Suprapubic skin (tissue), 4 donors: ENCODE results near the gene MRPL39. TPM values are rescaled to one million over a fixed set of nuclear protein-coding genes. Genes with fewer than 3 reads are reported as not detected.
A peak's percentile ranks its signal among the peaks of the same experiment; 100 is the strongest.

ENCODE experiments used
- DNase-seq, 2 donors: peaks; one replicate each; pipeline ENCODE4 v3.0.0-alpha.2; 2019; ENCODE audit warnings: low spot score in 2 of 2
- H3K27ac ChIP-seq: fragments of 200-600 bp; sonication (generic); one replicate; pipeline ENCODE4 v1.5.1; 2019
- H3K27me3 ChIP-seq: fragments of 200-600 bp; sonication (generic); one replicate; pipeline ENCODE4 v1.5.1; 2019
- H3K36me3 ChIP-seq: fragments of 200-600 bp; sonication (generic); one replicate; pipeline ENCODE4 v1.5.1; 2019
- H3K4me1 ChIP-seq: fragments of 200-600 bp; sonication (generic); one replicate; pipeline ENCODE4 v1.5.1; 2019
- H3K4me3 ChIP-seq: fragments of 200-600 bp; sonication (generic); one replicate; pipeline ENCODE4 v1.5.1; 2019; ENCODE audit warnings: mild to moderate bottlenecking
- H3K9me3 ChIP-seq: fragments of 200-600 bp; sonication (generic); one replicate; pipeline ENCODE4 v1.5.1; 2019
- CTCF ChIP-seq, 2 donors: fragments of 200-600 bp in 1 of 2; fragments of 450-650 bp in 1 of 2; sonication (generic) in 1 of 2; IDR thresholded peaks; one replicate each; pipeline ENCODE4 v1.5.1; 2016 to 2019; ENCODE audit warnings: antibody characterized with exemption in 2 of 2, mild to moderate bottlenecking in 1 of 2, moderate library complexity in 1 of 2
- EP300 ChIP-seq: sonication (generic); formaldehyde crosslinking; IDR thresholded peaks from one replicate; pipeline ENCODE4 v1.6.1; 2017; ENCODE audit warnings: antibody characterized with exemption
- POLR2A ChIP-seq, 2 donors: fragments of 450-650 bp; IDR thresholded peaks; one replicate each; pipeline ENCODE4 v1.6.1; 2017; ENCODE audit warnings: antibody characterized with exemption in 2 of 2, mild to moderate bottlenecking in 2 of 2, moderate library complexity in 2 of 2
- POLR2AphosphoS5 ChIP-seq, 3 donors: sonication (generic); formaldehyde crosslinking; IDR thresholded peaks; one replicate each; pipeline ENCODE4 v1.6.1; 2017; ENCODE audit warnings: antibody characterized with exemption in 3 of 3
- WGBS: methylation state at CpG from one replicate; pipeline ENCODE4 v1.1.5; 2018; 5-methylcytosine and 5-hydroxymethylcytosine counted together
- total RNA-seq, 4 donors: library from RNA; depleted of rRNA; stranded (reverse); fragments of >200 nt; gene quantifications; one replicate each; pipeline ENCODE4 v1.1.0, GENCODE V29; 2016

The MRPL39 gene
- total RNA-seq, 4 donors from 2014 or later = 21.4 to 28.7 (median 23.1) TPM

- Histone ChIP-seq H3K27ac (no peak overlapping the region), H3K36me3 (no peaks in the 10 kb centered on the region), H3K4me1 (peaks cover 16% of the 10 kb centered on the region), H3K9me3 (no peaks in the 10 kb centered on the region), H3K27me3 (no peaks in the 10 kb centered on the region), H3K4me3 (no peak overlapping the region)
- TF ChIP-seq EP300 (no peak), CTCF (IDR thresholded peaks at IDR 0.05) (no peak), POLR2A (IDR thresholded peaks at IDR 0.05) (no peak), POLR2AphosphoS5 (IDR thresholded peaks at IDR 0.05) (no peak)
- DNase-seq = no peak
- WGBS = 92% methylated on average over 3 of the region's 3 CpGs
Observed at GRCh38 chr21:25564349-25564948, 42.8 kb downstream of the MRPL39 start.

- no peak for TF ChIP-seq POLR2A (IDR thresholded peaks at IDR 0.05)
- TF ChIP-seq EP300 = no peak
- TF ChIP-seq CTCF (IDR thresholded peaks at IDR 0.05) = no peak
- no peak for TF ChIP-seq POLR2AphosphoS5 (IDR thresholded peaks at IDR 0.05)
- Histone ChIP-seq H3K27ac (no peak overlapping the region), H3K4me3 (no peak overlapping the region), H3K9me3 (no peaks in the 10 kb centered on the region), H3K4me1 (peaks cover 16% of the 10 kb centered on the region), H3K36me3 (no peaks in the 10 kb centered on the region), H3K27me3 (no peaks in the 10 kb centered on the region)
- WGBS = 80% methylated on average over 3 of the region's 3 CpGs
- no peak for DNase-seq
Observed at GRCh38 chr21:25563361-25564116, 43.7 kb downstream of the MRPL39 start.

GRCh38 chr21:25562660-25563059 is 44.6 kb downstream of the MRPL39 start:
- 78% methylated on average over 10 of the region's 10 CpGs for WGBS
- no peaks in the 10 kb centered on the region for H3K27me3 ChIP-seq
- peak overlapping the region; percentile 57 for H3K4me3 ChIP-seq
- DNase-seq = no peak
- H3K9me3 ChIP-seq = no peaks in the 10 kb centered on the region
- peaks cover 12% of the 10 kb centered on the region for H3K4me1 ChIP-seq
- no peaks in the 10 kb centered on the region for H3K36me3 ChIP-seq
- no peak overlapping the region for H3K27ac ChIP-seq
- TF ChIP-seq CTCF (IDR thresholded peaks at IDR 0.05) = no peak
- no peak for TF ChIP-seq EP300
- no peak for TF ChIP-seq POLR2A (IDR thresholded peaks at IDR 0.05)
- no peak for TF ChIP-seq POLR2AphosphoS5 (IDR thresholded peaks at IDR 0.05)

GRCh38 chr21:25561668-25562641 is 45.3 kb downstream of the MRPL39 start:
- Histone ChIP-seq H3K27me3 (no peaks in the 10 kb centered on the region), H3K4me3 (peak overlapping the region; percentile 57), H3K27ac (peak overlapping the region; percentile 25), H3K36me3 (no peaks in the 10 kb centered on the region), H3K9me3 (no peaks in the 10 kb centered on the region), H3K4me1 (peaks cover 12% of the 10 kb centered on the region)
- 3% methylated on average over 51 of the region's 74 CpGs for WGBS
- DNase-seq = peak; percentile 64 to 78
- TF ChIP-seq POLR2AphosphoS5 (IDR thresholded peaks at IDR 0.05) (no peak), POLR2A (IDR thresholded peaks at IDR 0.05) (no peak), EP300 (no peak), CTCF (IDR thresholded peaks at IDR 0.05) (peak in 1 of 2 donors; percentile 24)
